H4 (cell line): ENCODE measurements around the gene ATG2B. TPM values are rescaled to one million over a fixed set of nuclear protein-coding genes. Genes with fewer than 3 reads are reported as not detected.
A peak's percentile ranks its signal among the peaks of the same experiment; 100 is the strongest.

Experiments
- DNase-seq: peaks from one replicate; pipeline ENCODE4 v3.0.0-alpha.2; 2015; ENCODE audit warnings: low spot score
- total RNA-seq: library from RNA; depleted of rRNA; stranded (reverse); fragments of >200 nt; shearing (Covaris generic); gene quantifications from 2 replicates; pipeline ENCODE4 v1.2.3, GENCODE V29; 2014

Gene ATG2B
- total RNA-seq, 1 experiment from 2014 or later: 5.6 TPM

DNA sequence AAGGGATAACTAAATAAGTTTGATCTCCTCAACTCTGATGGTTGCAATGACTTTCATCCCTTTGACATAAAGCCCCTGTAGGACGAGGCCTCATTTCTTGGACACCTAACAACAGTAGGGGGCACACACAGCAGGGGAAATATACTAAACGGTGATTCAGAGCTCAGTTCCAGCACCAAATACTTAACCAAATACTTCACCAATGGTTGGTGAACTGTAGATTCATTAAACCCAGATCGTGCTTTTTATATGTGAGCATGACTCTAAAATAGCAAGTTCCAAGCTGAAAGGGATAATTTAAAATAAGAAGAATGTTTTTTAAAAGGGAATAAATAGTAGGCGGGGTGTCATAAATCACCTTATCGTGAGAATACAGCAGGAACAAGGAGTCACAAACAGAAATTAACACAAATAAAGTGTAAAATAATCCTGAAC is 53.2 kb downstream of the ATG2B start:
- DNase-seq: no peak

DNA sequence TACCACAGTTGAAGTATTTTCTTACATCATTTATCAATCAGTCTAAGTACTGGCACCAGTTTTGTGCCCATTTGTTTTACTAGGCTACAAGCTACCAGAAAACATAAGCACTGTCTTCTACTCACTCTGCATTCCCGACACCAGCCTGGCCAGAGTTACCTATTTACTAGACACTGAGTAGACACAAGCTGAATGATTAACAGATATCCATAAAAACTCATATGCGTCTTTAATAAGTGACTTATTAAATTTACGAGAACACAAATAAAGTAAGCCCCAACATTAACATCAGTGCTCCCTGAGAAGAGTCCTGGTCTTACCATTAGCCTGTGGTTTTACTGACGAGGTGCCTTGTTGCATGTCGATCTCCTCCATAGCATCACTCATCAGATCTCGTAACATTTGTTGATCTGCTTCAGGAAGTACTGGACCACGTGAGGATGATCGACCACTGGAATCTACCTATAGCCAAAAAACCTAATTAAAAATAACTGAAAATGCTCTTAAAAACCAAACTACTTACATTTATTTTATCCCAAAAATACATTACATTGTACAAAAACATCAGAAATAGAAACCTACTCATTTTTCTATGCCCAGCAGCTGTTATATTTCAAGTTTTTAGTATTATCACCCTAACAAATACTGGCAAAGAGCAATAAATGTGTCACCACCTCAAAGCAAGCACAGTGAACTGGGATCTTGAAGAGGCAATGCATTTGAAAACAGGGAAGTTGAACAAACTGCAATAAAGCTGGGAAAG is 53.8 kb downstream of the ATG2B start:
- no peak for DNase-seq

DNA sequence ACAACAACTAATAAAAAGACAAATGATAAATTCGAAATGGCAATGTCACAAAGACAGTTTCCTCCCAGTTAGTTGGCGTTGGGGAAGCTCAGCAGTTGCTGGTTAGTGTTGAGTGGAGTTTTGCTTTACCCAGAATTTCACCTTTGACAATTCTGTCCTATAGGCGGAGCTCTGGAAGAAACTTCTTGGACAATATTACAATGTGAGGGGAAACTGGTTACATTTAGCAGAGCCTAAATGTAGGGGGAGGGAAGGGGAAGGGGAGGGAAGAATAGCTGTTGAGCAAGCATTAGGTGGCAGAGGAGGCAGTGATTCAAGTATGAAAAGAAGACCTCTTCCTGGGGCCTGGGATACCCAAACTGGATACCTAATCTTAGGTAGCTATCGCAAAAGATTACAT is 55.7 kb downstream of the ATG2B start:
- no peak for DNase-seq

DNA sequence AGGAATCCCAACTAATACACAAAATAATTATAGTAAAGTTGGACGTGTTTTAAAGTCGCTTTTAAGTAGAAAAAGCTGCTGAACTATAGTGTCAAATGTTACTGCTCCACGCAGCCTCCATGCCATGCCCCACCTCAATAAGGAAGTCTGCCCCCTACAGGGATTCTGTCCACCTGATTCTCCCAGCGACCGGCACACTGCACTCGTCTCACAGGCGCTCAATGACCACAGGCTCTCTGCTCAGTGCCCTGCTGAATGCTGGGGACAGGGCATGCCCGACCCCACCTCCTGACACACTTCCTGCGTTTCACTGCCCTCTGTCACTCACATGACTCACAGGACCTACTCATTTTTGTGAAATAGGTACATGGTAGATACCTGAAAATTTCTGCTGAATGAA is 58.2 kb downstream of the ATG2B start:
- peak; percentile 7 for DNase-seq

DNA sequence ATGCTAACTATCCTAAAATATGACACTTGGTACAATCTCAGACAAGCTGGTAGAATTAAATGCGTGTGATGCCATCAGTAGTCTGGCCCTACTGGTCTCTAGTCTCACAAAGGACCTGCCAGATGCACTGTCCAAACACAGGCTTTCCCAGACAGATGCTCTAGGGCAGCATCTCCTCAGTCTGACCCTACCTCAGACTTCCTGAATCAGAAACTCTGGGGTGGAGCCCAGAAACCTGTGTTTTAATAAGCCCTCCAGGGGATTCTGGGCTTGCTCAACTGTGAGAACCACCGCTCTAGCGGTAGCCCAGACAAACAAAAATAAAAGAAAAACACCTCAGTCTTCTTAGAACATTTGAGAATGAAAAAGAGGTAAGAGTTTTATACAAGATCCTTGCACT is 59.2 kb downstream of the ATG2B start:
- DNase-seq: no peak

DNA sequence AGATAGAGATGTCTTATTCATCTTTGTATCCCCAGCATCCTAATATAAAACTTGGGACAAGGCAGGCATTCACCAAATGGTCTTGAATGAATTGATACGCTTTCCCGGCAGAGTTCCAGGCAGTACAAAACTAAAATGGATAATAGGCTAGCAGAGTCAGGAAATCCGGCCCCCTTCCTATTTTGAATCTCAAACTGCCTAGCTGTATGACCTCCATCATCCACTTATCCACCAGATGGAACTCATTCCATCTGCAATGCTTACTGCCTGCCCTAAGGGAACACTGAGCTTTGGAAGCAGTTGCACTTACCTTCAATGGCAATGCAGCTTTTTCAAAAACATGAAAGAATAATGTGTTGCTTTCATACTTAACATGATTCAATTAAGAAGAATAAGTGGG is 63.7 kb downstream of the ATG2B start:
- no peak for DNase-seq

DNA sequence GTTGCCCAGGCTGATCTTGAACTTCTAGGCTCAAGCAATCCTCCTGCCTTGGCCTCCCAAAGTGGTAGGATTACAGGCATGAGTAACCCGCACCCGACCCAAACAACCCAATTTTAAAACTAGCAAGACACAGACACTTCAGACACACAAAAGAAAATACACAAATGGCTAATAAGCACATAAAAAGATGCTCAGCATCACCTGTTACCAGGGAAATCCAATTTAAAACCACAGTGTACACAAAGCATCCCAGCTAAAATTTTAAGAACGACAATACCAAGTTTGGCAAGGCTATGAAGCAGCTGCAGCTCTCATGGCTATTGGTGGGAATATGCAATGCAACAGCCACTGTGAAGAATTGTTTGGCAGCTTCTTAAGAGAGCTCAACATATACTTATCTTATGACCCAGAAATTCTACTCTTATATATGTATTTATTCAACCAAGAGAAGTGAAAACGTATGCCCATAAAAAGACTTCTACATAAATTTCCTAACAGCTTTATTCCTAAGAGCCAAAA is 65.1 kb downstream of the ATG2B start:
- no peak for DNase-seq

DNA sequence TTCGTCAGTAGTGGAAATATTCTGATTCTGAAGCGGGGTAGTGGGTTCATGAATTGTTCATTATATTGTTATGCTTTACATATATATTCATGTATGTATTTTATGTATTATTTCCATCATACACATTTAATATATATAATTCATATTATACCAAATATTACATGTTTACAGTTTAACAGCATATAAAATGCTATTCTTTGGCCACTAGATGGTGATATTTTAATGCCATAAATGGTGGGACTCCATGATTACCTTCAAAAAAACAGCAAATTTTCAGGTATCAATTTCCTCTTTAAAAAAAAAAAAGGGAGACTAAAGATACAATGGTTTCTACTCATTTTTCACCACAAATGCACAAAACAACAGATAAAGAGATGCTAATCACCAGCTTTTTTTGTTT is 66.1 kb downstream of the ATG2B start:
- peak; percentile 12 for DNase-seq

DNA sequence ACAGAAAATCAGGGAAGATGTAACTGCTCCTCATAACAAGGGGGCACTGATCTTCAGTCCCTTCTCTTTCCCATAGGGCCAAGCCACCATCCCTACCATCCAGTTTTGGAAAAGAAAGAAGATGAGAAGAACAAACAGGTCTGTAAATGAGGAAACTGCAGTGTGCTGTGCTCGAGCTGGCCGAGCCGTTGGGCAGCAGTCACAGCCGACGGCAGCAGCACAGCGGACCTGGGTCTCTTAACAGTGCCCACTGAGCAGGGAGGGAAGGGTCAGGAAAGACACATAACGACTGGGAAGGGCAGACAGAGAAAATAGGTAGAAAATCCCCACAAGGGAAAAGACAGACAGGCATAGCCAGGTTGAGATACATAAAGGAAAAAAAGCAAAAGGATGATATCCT is 68.9 kb downstream of the ATG2B start:
- DNase-seq: no peak

DNA sequence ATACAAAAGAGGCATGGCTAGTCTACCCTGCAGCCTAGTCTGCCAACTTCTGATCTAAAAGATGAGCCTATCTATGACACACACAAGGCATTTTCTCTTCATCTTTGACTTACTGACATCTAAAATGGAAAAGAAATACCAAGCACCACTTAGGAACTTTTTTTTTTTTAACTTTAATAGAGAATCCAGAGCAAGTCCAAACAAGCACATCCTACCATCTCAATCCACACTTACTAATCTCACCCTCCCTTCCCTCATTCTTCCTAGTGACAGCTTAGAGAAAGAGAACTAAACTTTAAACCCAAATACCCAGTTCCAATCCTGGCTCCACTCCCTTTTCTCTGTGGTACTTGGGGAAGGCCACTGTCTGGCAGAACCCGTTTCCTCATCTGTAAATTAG is 75.3 kb downstream of the ATG2B start:
- no peak for DNase-seq

DNA sequence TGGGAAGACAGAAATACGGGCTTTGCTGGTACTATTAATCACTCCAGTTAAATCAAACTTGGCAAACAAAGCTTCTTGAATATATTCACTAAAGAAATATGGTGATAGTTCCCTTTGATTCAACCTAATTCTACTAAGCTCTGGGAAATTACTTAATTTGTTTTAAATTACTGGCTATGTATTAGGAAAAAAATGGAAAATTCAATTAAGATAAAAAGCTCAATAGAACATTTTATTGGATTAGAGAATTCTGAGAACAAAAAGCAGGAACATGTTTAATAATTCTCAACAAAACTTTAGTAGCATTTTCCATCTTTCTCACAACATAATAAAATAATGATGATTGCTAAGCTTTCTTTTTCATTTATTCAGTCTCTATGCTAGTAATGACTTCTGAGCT is 76.9 kb downstream of the ATG2B start:
- DNase-seq: no peak

DNA sequence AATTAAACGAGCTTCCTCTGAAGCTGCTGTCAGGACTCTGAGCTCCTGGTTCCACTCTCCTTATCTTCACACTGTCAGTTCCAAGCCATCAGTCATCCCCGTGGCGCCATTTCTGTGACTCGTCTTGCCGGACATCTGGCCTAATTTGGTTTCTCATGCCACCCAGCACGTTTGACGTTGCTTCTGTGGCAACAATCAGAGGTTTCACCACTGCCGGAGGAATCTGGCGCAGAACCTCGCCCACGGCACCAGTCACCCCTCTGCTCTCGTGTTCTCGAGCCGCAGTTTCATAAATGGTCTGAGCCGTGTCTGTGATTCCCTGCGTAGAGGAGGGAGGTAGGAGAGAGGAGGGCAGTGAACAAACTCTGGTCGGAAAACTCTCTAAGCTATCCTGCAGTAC is 77.5 kb downstream of the ATG2B start:
- peak; percentile 59 for DNase-seq

DNA sequence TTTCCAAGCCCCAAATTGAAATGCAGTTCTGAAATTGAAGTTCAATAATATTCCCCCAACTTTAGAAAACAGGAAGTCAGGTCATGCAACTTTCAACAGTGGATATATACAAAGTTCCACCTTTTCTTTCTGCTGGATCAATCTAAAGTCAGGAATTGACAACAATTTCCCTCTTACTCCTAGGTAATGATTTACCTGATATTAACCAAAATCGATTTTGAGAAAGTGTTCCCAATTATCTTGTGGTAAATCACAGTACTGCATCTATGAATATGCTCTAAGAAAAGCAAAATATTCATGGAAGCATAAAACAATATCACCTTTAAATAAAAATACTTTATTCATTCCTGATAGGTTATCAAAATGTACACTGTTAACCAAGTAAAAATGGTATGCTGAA is 78.7 kb downstream of the ATG2B start:
- DNase-seq: no peak

DNA sequence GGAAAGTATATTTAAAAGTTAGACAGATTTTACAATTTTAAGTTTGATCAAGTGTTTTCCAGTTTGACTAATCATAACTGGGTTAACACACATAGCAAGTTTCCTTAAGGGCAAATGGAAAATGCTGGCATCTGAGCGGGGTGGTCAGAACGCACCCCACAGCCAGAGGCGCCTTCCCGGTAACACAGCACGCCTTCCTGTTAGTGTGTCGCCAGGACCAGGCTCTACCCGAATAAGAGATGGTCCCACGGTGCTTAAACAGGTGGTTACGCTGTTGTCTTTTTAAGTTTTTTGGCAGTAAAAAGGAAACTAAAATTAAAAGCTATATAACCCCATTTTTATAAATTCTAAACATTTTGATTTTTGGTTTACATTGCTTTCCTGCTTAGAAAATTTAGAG is 79.1 kb downstream of the ATG2B start:
- no peak for DNase-seq

DNA sequence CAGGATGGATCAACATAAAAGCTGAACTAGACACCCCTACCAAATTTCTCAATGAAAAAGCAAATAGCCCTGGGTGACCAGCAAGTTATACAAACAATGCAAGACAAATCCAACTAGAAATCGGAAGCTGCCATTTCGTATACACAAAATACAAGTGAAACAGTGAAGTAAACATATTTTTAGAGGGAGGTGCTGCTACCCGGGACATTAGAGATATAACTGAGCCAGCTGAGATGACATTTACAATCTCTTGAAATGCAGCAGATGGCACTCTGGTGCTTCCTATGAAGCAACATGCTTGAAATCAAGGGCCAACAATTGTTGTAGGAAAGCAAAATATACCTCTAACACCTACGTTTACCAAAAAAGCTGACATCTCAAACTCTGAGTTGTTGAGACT is 81.7 kb downstream of the ATG2B start:
- no peak for DNase-seq

DNA sequence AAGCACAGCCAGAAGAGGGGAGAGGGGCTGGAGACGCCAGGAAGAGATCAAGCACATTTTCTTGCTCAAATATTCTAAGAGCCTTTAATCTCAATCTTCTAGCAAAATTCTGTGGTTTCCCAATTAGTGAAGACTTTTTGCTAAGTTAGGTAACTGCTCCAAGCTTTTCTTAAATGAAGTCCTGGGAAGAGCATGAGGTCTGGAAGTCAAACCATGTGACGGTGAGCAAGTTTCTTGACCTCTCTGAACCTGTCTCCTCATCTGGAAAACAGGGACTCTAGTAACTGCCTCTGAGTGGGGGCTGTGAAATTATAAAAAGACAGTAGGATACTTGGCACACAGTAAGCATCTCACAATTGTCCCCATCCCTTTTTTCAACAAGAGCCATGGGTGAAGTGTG is 83.0 kb downstream of the ATG2B start:
- DNase-seq: no peak

DNA sequence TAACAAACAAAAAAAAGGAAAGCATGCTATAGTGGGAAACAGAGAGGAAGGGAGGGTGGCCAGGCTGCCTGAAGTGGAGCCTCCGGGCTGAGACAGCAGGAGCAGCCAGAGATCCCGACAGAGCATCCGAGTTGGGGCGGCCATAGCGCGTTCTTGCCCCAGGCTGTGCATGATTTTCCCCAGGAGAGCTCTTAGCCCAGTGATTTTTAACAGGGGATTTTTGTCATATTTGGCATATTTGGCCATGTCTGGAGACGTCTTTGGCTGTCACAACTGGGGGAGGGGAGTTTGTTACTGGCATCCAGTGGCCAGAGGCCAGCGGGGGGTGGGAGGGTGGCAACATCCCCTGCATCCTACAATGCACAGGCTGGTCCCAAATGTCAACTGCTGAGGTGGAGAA is 83.6 kb downstream of the ATG2B start:
- no peak for DNase-seq

DNA sequence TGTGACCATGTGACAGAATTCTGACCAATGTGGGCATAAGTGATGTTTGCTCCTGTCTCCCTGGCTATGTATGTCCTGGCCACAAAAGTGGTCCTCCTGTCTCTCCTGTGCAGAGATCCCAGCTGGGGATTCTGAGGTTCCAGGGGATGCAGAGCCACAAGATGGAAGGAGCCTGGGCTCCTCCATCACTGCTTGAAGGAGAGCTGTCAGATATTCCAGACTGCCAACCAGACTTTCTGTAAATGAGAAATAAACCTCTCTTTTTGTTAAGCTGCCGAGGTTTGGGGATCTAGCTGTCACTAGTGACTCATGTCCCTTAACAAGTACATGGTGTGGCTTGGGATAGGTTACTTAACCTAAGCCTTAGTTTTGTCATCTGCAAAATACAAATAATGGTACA is 85.3 kb downstream of the ATG2B start:
- no peak for DNase-seq

DNA sequence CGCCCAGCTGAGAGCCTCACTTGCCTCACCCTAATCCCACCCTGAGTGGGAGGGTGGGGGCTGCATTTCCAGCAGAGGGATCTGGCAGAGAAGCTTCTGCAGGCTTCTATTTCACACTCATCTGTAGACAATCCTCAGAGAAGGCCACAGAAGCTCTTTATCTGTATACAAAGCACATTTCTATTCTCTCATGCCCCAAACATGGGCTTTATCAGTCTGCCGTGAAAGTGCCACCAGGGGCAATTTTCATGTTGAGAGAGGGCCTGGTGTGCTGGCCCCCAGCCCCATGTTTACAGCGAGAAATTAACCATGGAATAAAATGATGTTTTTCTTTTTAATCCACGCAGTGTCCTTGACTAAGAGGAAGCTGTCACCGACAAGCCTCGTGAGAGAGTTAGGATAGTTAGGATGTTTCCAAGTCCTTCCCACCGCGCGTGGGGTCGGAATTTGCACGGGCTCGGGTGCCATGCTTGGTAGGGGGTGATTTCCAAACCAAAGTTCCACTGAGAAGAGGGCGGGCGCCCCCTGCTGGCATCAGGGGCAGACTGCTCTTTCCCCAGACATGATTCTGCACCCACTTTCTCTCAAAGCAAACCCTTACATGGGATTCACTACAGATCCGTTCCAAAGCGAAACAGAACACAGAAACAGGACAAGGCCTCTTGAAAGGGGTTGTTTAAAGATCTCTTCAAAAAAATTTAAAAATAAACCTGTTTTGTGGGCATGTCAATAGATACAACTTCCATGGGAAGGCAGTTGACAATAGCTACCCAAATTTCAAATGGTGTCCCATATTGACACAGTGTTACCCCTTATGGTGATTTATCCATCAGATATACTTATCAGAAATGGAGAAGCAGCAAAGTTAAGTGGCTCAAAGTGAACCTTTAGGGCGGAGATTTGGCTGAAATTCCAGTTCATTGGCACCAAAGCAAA is 87.7 kb downstream of the ATG2B start:
- DNase-seq: peak; percentile 47

DNA sequence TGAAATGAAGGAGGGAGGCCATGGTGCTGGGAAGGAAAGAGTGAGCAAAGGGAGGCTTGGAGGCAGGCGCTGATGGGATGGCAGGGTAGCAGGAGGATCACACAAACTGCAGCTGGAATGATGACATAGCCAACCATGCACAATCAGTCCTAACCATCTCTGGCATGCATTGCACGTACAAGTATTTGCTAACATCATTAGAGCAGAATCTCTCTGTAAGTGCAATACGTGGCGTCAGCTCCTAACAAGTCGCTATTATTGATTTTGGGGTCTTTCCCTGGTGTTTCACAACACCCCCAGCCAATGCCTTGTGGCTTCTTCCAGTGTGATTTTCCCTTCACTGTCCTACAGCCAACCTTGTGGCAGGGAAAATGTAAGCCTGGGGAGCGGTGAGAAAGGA is 88.6 kb downstream of the ATG2B start:
- DNase-seq: peak; percentile 27

DNA sequence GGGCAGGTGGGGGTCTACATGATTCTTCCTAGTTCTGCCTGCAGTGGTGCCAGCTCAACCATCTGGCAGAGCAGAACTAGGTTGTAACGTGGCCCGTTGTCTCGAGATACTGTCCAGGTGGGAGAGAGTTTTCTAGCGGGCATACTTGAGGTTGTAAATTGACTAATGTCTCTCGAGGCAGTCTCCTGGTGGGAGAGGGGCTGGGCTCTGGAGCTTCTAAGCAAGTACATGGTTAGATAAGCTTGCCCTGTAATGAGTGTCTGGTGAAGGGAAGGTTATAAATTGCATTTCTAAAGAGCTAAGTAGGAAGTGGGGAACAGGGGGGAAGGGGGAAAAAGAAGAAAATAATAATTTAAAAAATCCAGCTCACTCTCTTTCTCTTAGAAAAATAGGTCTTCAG is 89.0 kb downstream of the ATG2B start:
- no peak for DNase-seq

DNA sequence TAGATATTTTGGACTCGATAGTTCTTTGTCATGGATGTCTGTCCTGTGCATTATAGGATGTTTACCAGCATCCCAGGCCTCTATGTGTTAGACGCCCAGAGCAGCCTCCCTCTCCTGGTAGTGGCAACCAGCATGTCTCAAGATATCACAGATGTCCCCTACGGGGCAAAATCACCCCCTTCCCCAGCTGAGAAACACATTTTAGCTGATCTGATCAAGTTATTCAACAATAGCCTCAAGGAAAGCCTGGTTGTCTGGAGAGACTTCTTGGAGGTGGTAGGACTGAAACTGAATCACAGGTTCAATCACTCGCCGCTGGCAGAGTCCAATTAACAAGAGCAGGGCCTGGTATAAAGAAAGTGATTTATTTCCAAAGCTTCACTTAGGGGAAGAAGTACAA is 89.5 kb downstream of the ATG2B start:
- no peak for DNase-seq
